Measurements from ENCODE around the gene WDSUB1.

DNA sequence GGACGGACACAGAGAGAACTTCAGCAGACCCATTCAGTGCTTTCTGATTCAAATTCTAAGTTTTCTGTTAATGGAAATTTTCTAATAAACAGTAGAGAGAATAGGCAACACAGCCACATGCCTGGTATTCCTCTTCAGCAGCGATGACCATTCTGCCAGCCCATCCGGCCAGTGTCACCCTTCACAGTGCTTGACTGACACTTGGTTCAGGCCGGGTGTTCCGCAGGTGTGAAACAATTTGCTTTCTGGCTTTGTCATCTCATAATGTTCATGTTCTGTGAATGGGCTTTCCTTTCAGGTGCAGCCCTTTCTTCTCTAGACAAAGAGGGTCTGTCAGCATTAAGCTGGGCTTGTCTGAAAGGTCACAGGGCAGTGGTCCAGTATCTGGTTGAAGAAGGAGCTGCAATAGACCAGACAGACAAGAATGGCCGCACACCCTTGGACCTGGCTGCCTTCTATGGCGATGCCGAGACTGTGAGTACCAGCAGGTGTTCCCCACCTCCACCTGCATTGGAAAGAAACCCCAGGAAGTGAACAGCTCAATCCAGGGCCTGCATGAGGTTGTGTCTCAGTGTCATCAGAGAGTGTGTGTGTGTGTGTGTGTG is 67.0 kb downstream of the WDSUB1 start:
- TF ChIP-seq CTCF (IDR thresholded peaks at IDR 0.05) (no peak), POLR2A (IDR thresholded peaks at IDR 0.05) (no peak)
